Neural cell (in vitro differentiated cells): ENCODE measurements around the gene ADIPOR1. TPM values are rescaled to one million over a fixed set of nuclear protein-coding genes. Genes with fewer than 3 reads are reported as not detected.

Experiments used
- H2AFZ ChIP-seq: fragments of 200-600, 300-800 bp; sonication (generic), shearing (Covaris generic); 2 replicates; pipeline ENCODE4 v1.6.0; 2014; ENCODE audit warnings: low read depth, mild to moderate bottlenecking, antibody characterized with exemption, low read length, moderate library complexity
- H3F3A ChIP-seq: fragments of 200-600 bp; shearing (Covaris generic); 2 replicates; pipeline ENCODE4 v1.6.1; 2016; ENCODE audit warnings: mild to moderate bottlenecking, moderate library complexity, mixed read lengths, antibody characterized with exemption, low read length; ENCODE audit not compliant: insufficient read depth, poor library complexity, severe bottlenecking
- H3K27ac ChIP-seq: fragments of 200-600, 300-800 bp; sonication (generic), shearing (Covaris generic); 2 replicates; pipeline ENCODE4 v1.5.1; 2014; ENCODE audit warnings: mild to moderate bottlenecking, low read length, moderate library complexity
- H3K27me3 ChIP-seq: fragments of 300-800, 200-600 bp; sonication (generic), shearing (Covaris generic); 2 replicates; pipeline ENCODE4 v1.6.0; 2014; ENCODE audit warnings: mild to moderate bottlenecking, low read depth, low read length, moderate library complexity; ENCODE audit not compliant: insufficient read depth
- H3K36me3 ChIP-seq: fragments of 300-800, 200-600 bp; sonication (generic), shearing (Covaris generic); 2 replicates; pipeline ENCODE4 v1.5.1; 2014; ENCODE audit warnings: mild to moderate bottlenecking, antibody characterized with exemption, low read length, moderate library complexity; ENCODE audit not compliant: insufficient read depth
- H3K4me2 ChIP-seq: fragments of 300-800, 200-600 bp; sonication (generic), shearing (Covaris generic); 2 replicates; pipeline ENCODE4 v1.6.0; 2014; ENCODE audit warnings: mild to moderate bottlenecking, low read length
- H3K4me3 ChIP-seq: fragments of 300-800, 200-600 bp; sonication (generic), shearing (Covaris generic); 2 replicates; pipeline ENCODE4 v1.5.1; 2014; ENCODE audit warnings: mild to moderate bottlenecking, low read length, moderate library complexity
- H3K79me2 ChIP-seq: fragments of 200-600 bp; shearing (Covaris generic); replicated peaks from 2 replicates; pipeline ENCODE4 v1.6.0; 2014; ENCODE audit warnings: mild to moderate bottlenecking, low read length, moderate library complexity; ENCODE audit not compliant: insufficient read depth
- H3K9ac ChIP-seq: fragments of 300-800, 200-600 bp; sonication (generic), shearing (Covaris generic); 2 replicates; pipeline ENCODE4 v1.6.1; 2016; ENCODE audit warnings: mild to moderate bottlenecking, low read length, mixed read lengths
- H3K9me2 ChIP-seq: fragments of 200-600 bp; shearing (Covaris generic); 2 replicates; pipeline ENCODE4 v1.6.1; 2016; ENCODE audit warnings: mild to moderate bottlenecking, low read length, mixed read lengths; ENCODE audit not compliant: insufficient read depth
- H3K9me3 ChIP-seq: fragments of 200-600, 300-800 bp; sonication (generic), shearing (Covaris generic); 2 replicates; pipeline ENCODE4 v1.6.1; 2016; ENCODE audit warnings: mild to moderate bottlenecking, mixed run types, low read length, moderate library complexity, mixed read lengths
- H4K20me1 ChIP-seq: fragments of 200-600 bp; shearing (Covaris generic); 2 replicates; pipeline ENCODE4 v1.6.1; 2016; ENCODE audit warnings: mild to moderate bottlenecking, mixed run types; ENCODE audit not compliant: insufficient read depth
- EP300 ChIP-seq: fragments of 450-650 bp; conservative IDR thresholded peaks from 2 replicates; pipeline ENCODE4 v1.6.1; 2014; ENCODE audit warnings: antibody characterized with exemption, mild to moderate bottlenecking, moderate library complexity; ENCODE audit not compliant: poor library complexity, severe bottlenecking
- EZH2 ChIP-seq: fragments of 200-600, 300-800 bp; shearing (Covaris generic), sonication (generic); IDR thresholded peaks from 2 replicates; pipeline ENCODE4 v1.6.1; 2014; ENCODE audit warnings: antibody characterized with exemption, low read length, borderline replicate concordance, mild to moderate bottlenecking; ENCODE audit not compliant: insufficient read depth, poor library complexity, severe bottlenecking
- MXI1 ChIP-seq: fragments of 450-650 bp; conservative IDR thresholded peaks from 2 replicates; pipeline ENCODE4 v1.6.1; 2014; ENCODE audit warnings: antibody characterized with exemption, mild to moderate bottlenecking; ENCODE audit not compliant: poor library complexity, severe bottlenecking
- POLR2AphosphoS5 ChIP-seq: IDR thresholded peaks from 2 replicates; pipeline ENCODE4 v1.6.1; 2012
- RAD21 ChIP-seq: fragments of 450-650 bp; conservative IDR thresholded peaks from 2 replicates; pipeline ENCODE4 v1.6.1; 2014; ENCODE audit warnings: antibody characterized with exemption, mild to moderate bottlenecking, moderate library complexity
- SMC3 ChIP-seq: fragments of 450-650 bp; conservative IDR thresholded peaks from 2 replicates; pipeline ENCODE4 v1.6.1; 2014; ENCODE audit warnings: antibody characterized with exemption, mild to moderate bottlenecking, moderate library complexity; ENCODE audit not compliant: poor library complexity
- TAF1 ChIP-seq: IDR thresholded peaks from 2 replicates; pipeline ENCODE4 v1.6.1; 2012; ENCODE audit warnings: low read depth
- polyA plus RNA-seq: library from polyadenylated mRNA; depleted of rRNA; stranded (reverse); fragments of >200 nt; gene quantifications from 2 replicates; pipeline ENCODE4 v1.2.3, GENCODE V29; 2014
- TF ChIP-seq, protein P1 (sequence below): fragments of 450-650 bp; IDR thresholded peaks from 2 replicates; pipeline ENCODE4 v1.5.1; 2014; ENCODE audit warnings: antibody characterized with exemption, mild to moderate bottlenecking, moderate library complexity; ENCODE audit not compliant: poor library complexity, severe bottlenecking
- TF ChIP-seq, protein P2 (sequence below): IDR thresholded peaks from 2 replicates; pipeline ENCODE4 v1.6.1; 2012; ENCODE audit warnings: borderline replicate concordance

ADIPOR1 gene
- polyA plus RNA-seq, 1 donor from 2014 or later: 72.3 TPM

DNA sequence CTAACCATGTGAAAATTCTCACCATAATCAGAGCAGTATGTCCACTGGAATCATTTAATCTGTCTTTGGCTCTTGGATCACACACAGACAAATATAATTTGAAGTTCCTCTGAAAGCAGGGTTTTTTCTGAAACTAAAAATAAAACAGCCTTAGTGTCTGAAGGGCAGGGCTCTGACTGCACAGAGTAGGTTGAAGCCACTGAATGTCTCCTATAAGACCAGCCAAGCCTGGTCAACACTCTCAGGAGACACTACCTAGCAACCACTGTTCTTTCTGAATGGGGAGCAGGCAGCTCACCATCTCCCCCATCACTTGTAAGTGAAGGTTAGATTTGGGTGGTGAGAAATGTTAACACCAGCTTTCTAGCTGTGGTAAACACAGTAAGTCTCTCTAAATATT lies 33.0 kb upstream of the ADIPOR1 start:
- Histone ChIP-seq H3K36me3 (no peaks in the 10 kb centered on the region), H2AFZ (no peak overlapping the region), H3K4me3 (no peak overlapping the region), H3K9me3 (no peaks in the 10 kb centered on the region), H3K27me3 (peaks cover 3% of the 10 kb centered on the region), H3K9ac (no peak overlapping the region), H4K20me1 (no peaks in the 10 kb centered on the region), H3K9me2 (no peaks in the 10 kb centered on the region), H3K27ac (no peak overlapping the region), H3F3A (no peaks in the 10 kb centered on the region), H3K4me2 (no peak overlapping the region), H3K79me2 (no peaks in the 10 kb centered on the region)
- TF ChIP-seq, protein P1, sequence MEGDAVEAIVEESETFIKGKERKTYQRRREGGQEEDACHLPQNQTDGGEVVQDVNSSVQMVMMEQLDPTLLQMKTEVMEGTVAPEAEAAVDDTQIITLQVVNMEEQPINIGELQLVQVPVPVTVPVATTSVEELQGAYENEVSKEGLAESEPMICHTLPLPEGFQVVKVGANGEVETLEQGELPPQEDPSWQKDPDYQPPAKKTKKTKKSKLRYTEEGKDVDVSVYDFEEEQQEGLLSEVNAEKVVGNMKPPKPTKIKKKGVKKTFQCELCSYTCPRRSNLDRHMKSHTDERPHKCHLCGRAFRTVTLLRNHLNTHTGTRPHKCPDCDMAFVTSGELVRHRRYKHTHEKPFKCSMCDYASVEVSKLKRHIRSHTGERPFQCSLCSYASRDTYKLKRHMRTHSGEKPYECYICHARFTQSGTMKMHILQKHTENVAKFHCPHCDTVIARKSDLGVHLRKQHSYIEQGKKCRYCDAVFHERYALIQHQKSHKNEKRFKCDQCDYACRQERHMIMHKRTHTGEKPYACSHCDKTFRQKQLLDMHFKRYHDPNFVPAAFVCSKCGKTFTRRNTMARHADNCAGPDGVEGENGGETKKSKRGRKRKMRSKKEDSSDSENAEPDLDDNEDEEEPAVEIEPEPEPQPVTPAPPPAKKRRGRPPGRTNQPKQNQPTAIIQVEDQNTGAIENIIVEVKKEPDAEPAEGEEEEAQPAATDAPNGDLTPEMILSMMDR: no peak
- TF ChIP-seq, protein P2, sequence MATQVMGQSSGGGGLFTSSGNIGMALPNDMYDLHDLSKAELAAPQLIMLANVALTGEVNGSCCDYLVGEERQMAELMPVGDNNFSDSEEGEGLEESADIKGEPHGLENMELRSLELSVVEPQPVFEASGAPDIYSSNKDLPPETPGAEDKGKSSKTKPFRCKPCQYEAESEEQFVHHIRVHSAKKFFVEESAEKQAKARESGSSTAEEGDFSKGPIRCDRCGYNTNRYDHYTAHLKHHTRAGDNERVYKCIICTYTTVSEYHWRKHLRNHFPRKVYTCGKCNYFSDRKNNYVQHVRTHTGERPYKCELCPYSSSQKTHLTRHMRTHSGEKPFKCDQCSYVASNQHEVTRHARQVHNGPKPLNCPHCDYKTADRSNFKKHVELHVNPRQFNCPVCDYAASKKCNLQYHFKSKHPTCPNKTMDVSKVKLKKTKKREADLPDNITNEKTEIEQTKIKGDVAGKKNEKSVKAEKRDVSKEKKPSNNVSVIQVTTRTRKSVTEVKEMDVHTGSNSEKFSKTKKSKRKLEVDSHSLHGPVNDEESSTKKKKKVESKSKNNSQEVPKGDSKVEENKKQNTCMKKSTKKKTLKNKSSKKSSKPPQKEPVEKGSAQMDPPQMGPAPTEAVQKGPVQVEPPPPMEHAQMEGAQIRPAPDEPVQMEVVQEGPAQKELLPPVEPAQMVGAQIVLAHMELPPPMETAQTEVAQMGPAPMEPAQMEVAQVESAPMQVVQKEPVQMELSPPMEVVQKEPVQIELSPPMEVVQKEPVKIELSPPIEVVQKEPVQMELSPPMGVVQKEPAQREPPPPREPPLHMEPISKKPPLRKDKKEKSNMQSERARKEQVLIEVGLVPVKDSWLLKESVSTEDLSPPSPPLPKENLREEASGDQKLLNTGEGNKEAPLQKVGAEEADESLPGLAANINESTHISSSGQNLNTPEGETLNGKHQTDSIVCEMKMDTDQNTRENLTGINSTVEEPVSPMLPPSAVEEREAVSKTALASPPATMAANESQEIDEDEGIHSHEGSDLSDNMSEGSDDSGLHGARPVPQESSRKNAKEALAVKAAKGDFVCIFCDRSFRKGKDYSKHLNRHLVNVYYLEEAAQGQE: no peak
- no peak for TF ChIP-seq EP300
- no peak for TF ChIP-seq SMC3
- TF ChIP-seq MXI1: no peak
- TF ChIP-seq RAD21: no peak
- no peak for TF ChIP-seq TAF1
- TF ChIP-seq POLR2AphosphoS5: no peak
- TF ChIP-seq EZH2: no peak

DNA sequence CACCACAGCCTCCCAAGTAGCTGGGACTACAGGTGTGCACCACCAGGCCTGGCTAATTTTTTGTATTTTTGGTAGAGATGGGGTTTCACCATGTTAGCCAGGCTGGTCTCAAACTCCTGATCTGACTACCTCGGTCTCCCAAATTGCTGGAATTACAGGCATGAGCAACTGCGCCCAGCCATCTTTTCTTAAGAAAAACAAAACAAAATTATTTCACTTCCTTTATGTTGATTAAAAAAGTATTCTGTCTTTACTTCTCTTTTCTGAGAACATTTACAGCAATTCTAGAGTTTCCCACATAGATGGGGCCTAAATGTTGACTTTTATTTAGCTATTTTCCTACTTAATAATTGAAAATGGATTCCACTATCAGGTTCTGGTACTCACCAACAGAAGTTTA lies 31.8 kb upstream of the ADIPOR1 start:
- H4K20me1 ChIP-seq: no peaks in the 10 kb centered on the region
- no peaks in the 10 kb centered on the region for H3K9me3 ChIP-seq
- no peak overlapping the region for H3K4me3 ChIP-seq
- no peaks in the 10 kb centered on the region for H3K9me2 ChIP-seq
- TF ChIP-seq TAF1 (no peak), MXI1 (no peak), EP300 (no peak)
- TF ChIP-seq, protein P2: no peak
- H3K79me2 ChIP-seq: no peaks in the 10 kb centered on the region
- H3K27ac ChIP-seq: no peak overlapping the region
- no peak overlapping the region for H3K9ac ChIP-seq
- H3K36me3 ChIP-seq: no peaks in the 10 kb centered on the region
- no peaks in the 10 kb centered on the region for H3F3A ChIP-seq
- no peak overlapping the region for H3K4me2 ChIP-seq
- H2AFZ ChIP-seq: no peak overlapping the region
- no peaks in the 10 kb centered on the region for H3K27me3 ChIP-seq
